Neural cell (in vitro differentiated cells): ENCODE data around the gene RRH. TPM values are rescaled to one million over a fixed set of nuclear protein-coding genes. Genes with fewer than 3 reads are reported as not detected.

Experiments used
- H2AFZ ChIP-seq: fragments of 200-600, 300-800 bp; sonication (generic), shearing (Covaris generic); 2 replicates; pipeline ENCODE4 v1.6.0; 2014; ENCODE audit warnings: low read depth, mild to moderate bottlenecking, antibody characterized with exemption, low read length, moderate library complexity
- H3F3A ChIP-seq: fragments of 200-600 bp; shearing (Covaris generic); 2 replicates; pipeline ENCODE4 v1.6.1; 2016; ENCODE audit warnings: mild to moderate bottlenecking, moderate library complexity, mixed read lengths, antibody characterized with exemption, low read length; ENCODE audit not compliant: insufficient read depth, poor library complexity, severe bottlenecking
- H3K27ac ChIP-seq: fragments of 200-600, 300-800 bp; sonication (generic), shearing (Covaris generic); 2 replicates; pipeline ENCODE4 v1.5.1; 2014; ENCODE audit warnings: mild to moderate bottlenecking, low read length, moderate library complexity
- H3K27me3 ChIP-seq: fragments of 300-800, 200-600 bp; sonication (generic), shearing (Covaris generic); 2 replicates; pipeline ENCODE4 v1.6.0; 2014; ENCODE audit warnings: mild to moderate bottlenecking, low read depth, low read length, moderate library complexity; ENCODE audit not compliant: insufficient read depth
- H3K36me3 ChIP-seq: fragments of 300-800, 200-600 bp; sonication (generic), shearing (Covaris generic); 2 replicates; pipeline ENCODE4 v1.5.1; 2014; ENCODE audit warnings: mild to moderate bottlenecking, antibody characterized with exemption, low read length, moderate library complexity; ENCODE audit not compliant: insufficient read depth
- H3K4me2 ChIP-seq: fragments of 300-800, 200-600 bp; sonication (generic), shearing (Covaris generic); 2 replicates; pipeline ENCODE4 v1.6.0; 2014; ENCODE audit warnings: mild to moderate bottlenecking, low read length
- H3K4me3 ChIP-seq: fragments of 300-800, 200-600 bp; sonication (generic), shearing (Covaris generic); 2 replicates; pipeline ENCODE4 v1.5.1; 2014; ENCODE audit warnings: mild to moderate bottlenecking, low read length, moderate library complexity
- H3K79me2 ChIP-seq: fragments of 200-600 bp; shearing (Covaris generic); replicated peaks from 2 replicates; pipeline ENCODE4 v1.6.0; 2014; ENCODE audit warnings: mild to moderate bottlenecking, low read length, moderate library complexity; ENCODE audit not compliant: insufficient read depth
- H3K9ac ChIP-seq: fragments of 300-800, 200-600 bp; sonication (generic), shearing (Covaris generic); 2 replicates; pipeline ENCODE4 v1.6.1; 2016; ENCODE audit warnings: mild to moderate bottlenecking, low read length, mixed read lengths
- H3K9me2 ChIP-seq: fragments of 200-600 bp; shearing (Covaris generic); 2 replicates; pipeline ENCODE4 v1.6.1; 2016; ENCODE audit warnings: mild to moderate bottlenecking, low read length, mixed read lengths; ENCODE audit not compliant: insufficient read depth
- H3K9me3 ChIP-seq: fragments of 200-600, 300-800 bp; sonication (generic), shearing (Covaris generic); 2 replicates; pipeline ENCODE4 v1.6.1; 2016; ENCODE audit warnings: mild to moderate bottlenecking, mixed run types, low read length, moderate library complexity, mixed read lengths
- H4K20me1 ChIP-seq: fragments of 200-600 bp; shearing (Covaris generic); 2 replicates; pipeline ENCODE4 v1.6.1; 2016; ENCODE audit warnings: mild to moderate bottlenecking, mixed run types; ENCODE audit not compliant: insufficient read depth
- EP300 ChIP-seq: fragments of 450-650 bp; conservative IDR thresholded peaks from 2 replicates; pipeline ENCODE4 v1.6.1; 2014; ENCODE audit warnings: antibody characterized with exemption, mild to moderate bottlenecking, moderate library complexity; ENCODE audit not compliant: poor library complexity, severe bottlenecking
- EZH2 ChIP-seq: fragments of 200-600, 300-800 bp; shearing (Covaris generic), sonication (generic); IDR thresholded peaks from 2 replicates; pipeline ENCODE4 v1.6.1; 2014; ENCODE audit warnings: antibody characterized with exemption, low read length, borderline replicate concordance, mild to moderate bottlenecking; ENCODE audit not compliant: insufficient read depth, poor library complexity, severe bottlenecking
- MXI1 ChIP-seq: fragments of 450-650 bp; conservative IDR thresholded peaks from 2 replicates; pipeline ENCODE4 v1.6.1; 2014; ENCODE audit warnings: antibody characterized with exemption, mild to moderate bottlenecking; ENCODE audit not compliant: poor library complexity, severe bottlenecking
- POLR2AphosphoS5 ChIP-seq: IDR thresholded peaks from 2 replicates; pipeline ENCODE4 v1.6.1; 2012
- RAD21 ChIP-seq: fragments of 450-650 bp; conservative IDR thresholded peaks from 2 replicates; pipeline ENCODE4 v1.6.1; 2014; ENCODE audit warnings: antibody characterized with exemption, mild to moderate bottlenecking, moderate library complexity
- SMC3 ChIP-seq: fragments of 450-650 bp; conservative IDR thresholded peaks from 2 replicates; pipeline ENCODE4 v1.6.1; 2014; ENCODE audit warnings: antibody characterized with exemption, mild to moderate bottlenecking, moderate library complexity; ENCODE audit not compliant: poor library complexity
- TAF1 ChIP-seq: IDR thresholded peaks from 2 replicates; pipeline ENCODE4 v1.6.1; 2012; ENCODE audit warnings: low read depth
- polyA plus RNA-seq: library from polyadenylated mRNA; depleted of rRNA; stranded (reverse); fragments of >200 nt; gene quantifications from 2 replicates; pipeline ENCODE4 v1.2.3, GENCODE V29; 2014
- TF ChIP-seq, protein P1 (sequence below): IDR thresholded peaks from 2 replicates; pipeline ENCODE4 v1.6.1; 2012; ENCODE audit warnings: borderline replicate concordance
- TF ChIP-seq, protein P2 (sequence below): fragments of 450-650 bp; IDR thresholded peaks from 2 replicates; pipeline ENCODE4 v1.5.1; 2014; ENCODE audit warnings: antibody characterized with exemption, mild to moderate bottlenecking, moderate library complexity; ENCODE audit not compliant: poor library complexity, severe bottlenecking

RRH gene
- polyA plus RNA-seq, 1 donor from 2014 or later, result 1.2 TPM

DNA sequence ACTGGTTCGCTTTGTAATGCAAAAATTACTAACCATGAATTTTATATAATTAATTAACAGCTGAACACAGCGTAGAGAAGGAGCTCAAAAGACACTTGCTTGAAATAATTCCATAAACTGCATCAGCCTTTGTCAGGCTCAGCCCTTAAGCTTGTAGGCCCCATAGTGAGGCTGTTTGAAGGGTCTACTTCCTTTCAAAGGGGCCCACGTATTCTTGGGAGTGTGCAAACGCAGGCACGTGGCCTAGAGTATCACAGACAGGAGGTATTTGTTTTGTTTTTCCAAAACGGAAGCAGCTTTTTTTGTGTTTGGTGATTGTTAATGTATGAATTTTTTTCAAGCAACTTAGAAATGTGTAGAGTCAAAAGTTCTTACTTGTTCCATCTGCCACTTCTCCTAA, 59.3 kb downstream of the RRH start:
- H3F3A ChIP-seq, result no peaks in the 10 kb centered on the region
- no peak overlapping the region for H3K4me3 ChIP-seq
- no peaks in the 10 kb centered on the region for H3K27me3 ChIP-seq
- no peak for TF ChIP-seq RAD21
- no peak for TF ChIP-seq EZH2
- TF ChIP-seq, protein P1, sequence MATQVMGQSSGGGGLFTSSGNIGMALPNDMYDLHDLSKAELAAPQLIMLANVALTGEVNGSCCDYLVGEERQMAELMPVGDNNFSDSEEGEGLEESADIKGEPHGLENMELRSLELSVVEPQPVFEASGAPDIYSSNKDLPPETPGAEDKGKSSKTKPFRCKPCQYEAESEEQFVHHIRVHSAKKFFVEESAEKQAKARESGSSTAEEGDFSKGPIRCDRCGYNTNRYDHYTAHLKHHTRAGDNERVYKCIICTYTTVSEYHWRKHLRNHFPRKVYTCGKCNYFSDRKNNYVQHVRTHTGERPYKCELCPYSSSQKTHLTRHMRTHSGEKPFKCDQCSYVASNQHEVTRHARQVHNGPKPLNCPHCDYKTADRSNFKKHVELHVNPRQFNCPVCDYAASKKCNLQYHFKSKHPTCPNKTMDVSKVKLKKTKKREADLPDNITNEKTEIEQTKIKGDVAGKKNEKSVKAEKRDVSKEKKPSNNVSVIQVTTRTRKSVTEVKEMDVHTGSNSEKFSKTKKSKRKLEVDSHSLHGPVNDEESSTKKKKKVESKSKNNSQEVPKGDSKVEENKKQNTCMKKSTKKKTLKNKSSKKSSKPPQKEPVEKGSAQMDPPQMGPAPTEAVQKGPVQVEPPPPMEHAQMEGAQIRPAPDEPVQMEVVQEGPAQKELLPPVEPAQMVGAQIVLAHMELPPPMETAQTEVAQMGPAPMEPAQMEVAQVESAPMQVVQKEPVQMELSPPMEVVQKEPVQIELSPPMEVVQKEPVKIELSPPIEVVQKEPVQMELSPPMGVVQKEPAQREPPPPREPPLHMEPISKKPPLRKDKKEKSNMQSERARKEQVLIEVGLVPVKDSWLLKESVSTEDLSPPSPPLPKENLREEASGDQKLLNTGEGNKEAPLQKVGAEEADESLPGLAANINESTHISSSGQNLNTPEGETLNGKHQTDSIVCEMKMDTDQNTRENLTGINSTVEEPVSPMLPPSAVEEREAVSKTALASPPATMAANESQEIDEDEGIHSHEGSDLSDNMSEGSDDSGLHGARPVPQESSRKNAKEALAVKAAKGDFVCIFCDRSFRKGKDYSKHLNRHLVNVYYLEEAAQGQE, result no peak
- no peak for TF ChIP-seq SMC3
- TF ChIP-seq EP300, result no peak
- TF ChIP-seq, protein P2, sequence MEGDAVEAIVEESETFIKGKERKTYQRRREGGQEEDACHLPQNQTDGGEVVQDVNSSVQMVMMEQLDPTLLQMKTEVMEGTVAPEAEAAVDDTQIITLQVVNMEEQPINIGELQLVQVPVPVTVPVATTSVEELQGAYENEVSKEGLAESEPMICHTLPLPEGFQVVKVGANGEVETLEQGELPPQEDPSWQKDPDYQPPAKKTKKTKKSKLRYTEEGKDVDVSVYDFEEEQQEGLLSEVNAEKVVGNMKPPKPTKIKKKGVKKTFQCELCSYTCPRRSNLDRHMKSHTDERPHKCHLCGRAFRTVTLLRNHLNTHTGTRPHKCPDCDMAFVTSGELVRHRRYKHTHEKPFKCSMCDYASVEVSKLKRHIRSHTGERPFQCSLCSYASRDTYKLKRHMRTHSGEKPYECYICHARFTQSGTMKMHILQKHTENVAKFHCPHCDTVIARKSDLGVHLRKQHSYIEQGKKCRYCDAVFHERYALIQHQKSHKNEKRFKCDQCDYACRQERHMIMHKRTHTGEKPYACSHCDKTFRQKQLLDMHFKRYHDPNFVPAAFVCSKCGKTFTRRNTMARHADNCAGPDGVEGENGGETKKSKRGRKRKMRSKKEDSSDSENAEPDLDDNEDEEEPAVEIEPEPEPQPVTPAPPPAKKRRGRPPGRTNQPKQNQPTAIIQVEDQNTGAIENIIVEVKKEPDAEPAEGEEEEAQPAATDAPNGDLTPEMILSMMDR, result no peak
- TF ChIP-seq POLR2AphosphoS5, result no peak
- TF ChIP-seq MXI1, result no peak
- no peak for TF ChIP-seq TAF1
- H2AFZ ChIP-seq, result no peak overlapping the region
- no peak overlapping the region for H3K27ac ChIP-seq
- no peaks in the 10 kb centered on the region for H3K79me2 ChIP-seq
- no peaks in the 10 kb centered on the region for H3K36me3 ChIP-seq
- H3K9ac ChIP-seq, result no peak overlapping the region
- no peaks in the 10 kb centered on the region for H4K20me1 ChIP-seq
- no peak overlapping the region for H3K4me2 ChIP-seq
- H3K9me3 ChIP-seq, result no peaks in the 10 kb centered on the region
- no peaks in the 10 kb centered on the region for H3K9me2 ChIP-seq

DNA sequence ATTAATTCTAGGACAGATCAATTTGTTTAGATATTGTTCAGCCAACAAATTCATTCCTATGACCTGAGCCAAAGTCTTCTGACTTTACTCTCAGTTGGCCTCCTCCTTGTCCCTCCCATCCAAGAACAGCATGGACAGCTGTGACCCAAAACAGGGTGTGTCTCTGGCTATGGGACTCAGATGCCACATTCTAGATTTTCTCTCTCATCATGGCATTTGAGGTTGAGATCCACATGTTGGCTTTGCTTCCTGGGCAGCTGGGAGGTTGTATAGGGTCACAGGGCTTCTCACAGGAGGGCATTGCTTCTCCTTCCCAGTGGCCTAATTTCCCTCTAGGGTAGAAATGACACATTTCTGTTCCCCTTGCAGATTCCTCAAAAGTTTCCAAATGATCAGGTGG, 62.3 kb downstream of the RRH start:
- no peaks in the 10 kb centered on the region for H3K79me2 ChIP-seq
- H3K9ac ChIP-seq, result no peak overlapping the region
- H3K27ac ChIP-seq, result no peak overlapping the region
- H3K9me3 ChIP-seq, result no peaks in the 10 kb centered on the region
- H3K27me3 ChIP-seq, result no peaks in the 10 kb centered on the region
- no peak overlapping the region for H3K4me3 ChIP-seq
- no peak overlapping the region for H2AFZ ChIP-seq
- H3F3A ChIP-seq, result no peaks in the 10 kb centered on the region
- TF ChIP-seq MXI1 (no peak), EZH2 (no peak), POLR2AphosphoS5 (no peak), SMC3 (no peak), EP300 (no peak)
- TF ChIP-seq, protein P1, result no peak
- TF ChIP-seq, protein P2, result no peak
- H3K4me2 ChIP-seq, result no peak overlapping the region
- H4K20me1 ChIP-seq, result no peaks in the 10 kb centered on the region
- no peaks in the 10 kb centered on the region for H3K36me3 ChIP-seq
- H3K9me2 ChIP-seq, result no peaks in the 10 kb centered on the region
